Endothelial cell of umbilical vein (primary cell): ENCODE measurements around the gene FURIN. TPM values are rescaled to one million over a fixed set of nuclear protein-coding genes. Genes with fewer than 3 reads are reported as not detected.

Source experiments
- BruUV-seq: library from RNA; stranded (reverse); fragments of 400-500 nt; replicated peaks from 2 replicates; lab custom pipeline; 2021; lab: Mats Ljungman, UMichigan
- CTCF ChIA-PET: fragments of 300-600, 350-600 bp; sonication (Branson Sonifier 250); formaldehyde crosslinking; loops from one replicate; lab custom pipeline; 2021; ENCODE audit warnings: antibody characterized with exemption, inconsistent platforms; lab: Charles Lee
- POLR2A ChIA-PET: fragments of 300-600, 350-600 bp; sonication (Branson Sonifier 250); formaldehyde crosslinking; loops from one replicate; lab custom pipeline; 2021; ENCODE audit warnings: antibody characterized with exemption, inconsistent platforms; lab: Charles Lee
- DNase-seq: peaks from one replicate; pipeline ENCODE4 v3.0.0-alpha.2; 2011; ENCODE audit warnings: low read depth, low spot score
- FAIRE-seq: peaks from 2 replicates; lab custom pipeline; 2011; peaks lifted over from hg19 to GRCh38; lab: Jason Lieb, UNC
- H2AFZ ChIP-seq: 2 replicates; pipeline ENCODE4 v1.6.0; 2012; ENCODE audit warnings: low read depth, low read length, control low read depth, inconsistent platforms
- H3K27ac ChIP-seq: 2 replicates; pipeline ENCODE4 v1.5.1; 2011; ENCODE audit warnings: low read depth, mild to moderate bottlenecking, control low read depth, low read length, moderate library complexity; ENCODE audit not compliant: insufficient read depth
- H3K27me3 ChIP-seq, 2 experiments: 2 replicates each; pipeline versions ENCODE4 v1.6.0 to v1.6.1; 2011; ENCODE audit warnings: low read length in 2 of 2, mixed read lengths in 1 of 2; ENCODE audit not compliant: control insufficient read depth in 2 of 2, insufficient read depth in 2 of 2
- H3K36me3 ChIP-seq, 2 experiments: 2 replicates in 1 of 2; 3 replicates in 1 of 2; pipeline ENCODE4 v1.5.1; 2011; ENCODE audit warnings: low read length in 2 of 2, mild to moderate bottlenecking in 1 of 2, moderate library complexity in 1 of 2; ENCODE audit not compliant: control insufficient read depth in 2 of 2, insufficient read depth in 2 of 2; ENCODE audit errors: extremely low read depth in 1 of 2
- H3K4me1 ChIP-seq: 3 replicates; pipeline ENCODE4 v1.5.1; 2011; ENCODE audit warnings: mild to moderate bottlenecking, low read length; ENCODE audit not compliant: control insufficient read depth, insufficient read depth; ENCODE audit errors: extremely low read depth
- H3K4me2 ChIP-seq: 2 replicates; pipeline ENCODE4 v1.6.1; 2011; ENCODE audit warnings: low read length, control low read depth, mixed read lengths; ENCODE audit not compliant: insufficient read depth
- H3K4me3 ChIP-seq, 3 experiments: fragments of 200-600 bp in 1 of 3; sonication (generic), shearing (Covaris generic) in 1 of 3; replicated peaks in 1 of 3; 2 replicates each; pipeline ENCODE4 v1.5.1; 2011 to 2016; ENCODE audit warnings: control low read depth in 3 of 3, low read length in 3 of 3, mild to moderate bottlenecking in 2 of 3, inconsistent platforms in 1 of 3, low read depth in 1 of 3, moderate library complexity in 1 of 3; ENCODE audit not compliant: insufficient read depth in 1 of 3
- H3K79me2 ChIP-seq: 2 replicates; pipeline ENCODE4 v1.6.0; 2012; ENCODE audit warnings: low read length, inconsistent platforms; ENCODE audit not compliant: control insufficient read depth, insufficient read depth
- H3K9ac ChIP-seq: replicated peaks from 2 replicates; pipeline ENCODE3; 2011; ENCODE audit warnings: low read length, control low read depth; ENCODE audit not compliant: insufficient read depth; ENCODE audit errors: extremely low read depth
- H3K9me1 ChIP-seq: replicated peaks from 3 replicates; pipeline ENCODE4 v1.6.0; 2011; ENCODE audit warnings: mild to moderate bottlenecking, low read length; ENCODE audit not compliant: control insufficient read depth, insufficient read depth; ENCODE audit errors: extremely low read depth
- H3K9me3 ChIP-seq: replicated peaks from 2 replicates; pipeline ENCODE4 v1.5.1; 2012; ENCODE audit warnings: low read length, inconsistent platforms; ENCODE audit not compliant: control insufficient read depth, insufficient read depth
- H4K20me1 ChIP-seq: replicated peaks from 2 replicates; pipeline ENCODE3; 2011; ENCODE audit warnings: mild to moderate bottlenecking, low read length; ENCODE audit not compliant: control insufficient read depth, insufficient read depth; ENCODE audit errors: extremely low read depth
- EZH2 ChIP-seq: IDR thresholded peaks from 2 replicates; pipeline ENCODE4 v1.6.1; 2012; ENCODE audit warnings: borderline replicate concordance, low read depth, mild to moderate bottlenecking, moderate library complexity, low read length, inconsistent platforms; ENCODE audit not compliant: severe bottlenecking
- FOS ChIP-seq: IDR thresholded peaks from 2 replicates; pipeline ENCODE4 v1.6.1; 2011; ENCODE audit warnings: mild to moderate bottlenecking, low read length, moderate library complexity, borderline replicate concordance; ENCODE audit not compliant: insufficient read depth
- GATA2 ChIP-seq: IDR thresholded peaks from 2 replicates; pipeline ENCODE4 v1.7.0; 2011; ENCODE audit warnings: low read depth, mild to moderate bottlenecking, moderate library complexity, mixed read lengths, low read length; ENCODE audit not compliant: insufficient read length, insufficient read depth
- JUN ChIP-seq: IDR thresholded peaks from 2 replicates; pipeline ENCODE4 v1.6.1; 2011; ENCODE audit warnings: borderline replicate concordance, low read depth; ENCODE audit not compliant: insufficient read length, insufficient read depth
- MYC ChIP-seq: IDR thresholded peaks from one replicate; pipeline ENCODE4 v1.6.1; 2011; ENCODE audit warnings: mild to moderate bottlenecking, low read depth, low read length
- POLR2A ChIP-seq: IDR thresholded peaks from 2 replicates; pipeline ENCODE4 v1.6.1; 2012; ENCODE audit warnings: low read depth, mild to moderate bottlenecking, control low read depth, low read length
- POLR2AphosphoS5 ChIP-seq: IDR thresholded peaks from 2 replicates; pipeline ENCODE4 v1.6.1; 2012; ENCODE audit warnings: low read depth, mild to moderate bottlenecking, control low read depth, low read length, moderate library complexity; ENCODE audit not compliant: insufficient read depth
- dilution Hi-C: fragments of 300-500 bp; cut with MboI; formaldehyde crosslinking; loops from one replicate; pipeline ENCODE4 v1.15.0; 2019; ENCODE audit warnings: low sequenced_read_pairs; ENCODE audit not compliant: extremely low pct_ligation_motif_present
- intact Hi-C: fragments of 100-400 bp; cut with micrococcal nuclease; formaldehyde crosslinking; loops from one replicate; pipeline ENCODE4 v1.10.0; 2022
- polyA plus RNA-seq, 4 experiments: library from polyadenylated mRNA; depleted of rRNA in 3 of 4; stranded (reverse) in 3 of 4; unstranded in 1 of 4; fragments of >200 nt; gene quantifications; 2 replicates each; pipeline versions ENCODE4 v1.2.1 to v1.2.3, GENCODE V29; 2011 to 2012; ENCODE audit warnings: missing spikeins in 1 of 4
- total RNA-seq: library from RNA; stranded (reverse); gene quantifications from 2 replicates; pipeline ENCODE4 v1.2.3, GENCODE V29; 2021
- TF ChIP-seq, protein P1 (sequence below), 2 donors: IDR thresholded peaks; 1 replicate in 1 of 2; 2 replicates in 1 of 2; pipeline ENCODE4 v1.5.1; 2011; ENCODE audit warnings: low read length in 2 of 2, mild to moderate bottlenecking in 2 of 2, moderate library complexity in 2 of 2, control low read depth in 1 of 2, inconsistent platforms in 1 of 2, low read depth in 1 of 2; ENCODE audit not compliant: insufficient read depth in 1 of 2; ENCODE audit errors: extremely low read depth in 1 of 2
- TF ChIP-seq, protein P2 (sequence below): IDR thresholded peaks from 2 replicates; pipeline ENCODE4 v1.6.1; 2011; ENCODE audit not compliant: insufficient read depth, insufficient read length

The FURIN gene
- total and polyA plus RNA-seq, 2 donors (not counting 3 experiments of a cell fraction or from before 2014, with no cell fraction given) = 77.4 to 131 TPM

DNA sequence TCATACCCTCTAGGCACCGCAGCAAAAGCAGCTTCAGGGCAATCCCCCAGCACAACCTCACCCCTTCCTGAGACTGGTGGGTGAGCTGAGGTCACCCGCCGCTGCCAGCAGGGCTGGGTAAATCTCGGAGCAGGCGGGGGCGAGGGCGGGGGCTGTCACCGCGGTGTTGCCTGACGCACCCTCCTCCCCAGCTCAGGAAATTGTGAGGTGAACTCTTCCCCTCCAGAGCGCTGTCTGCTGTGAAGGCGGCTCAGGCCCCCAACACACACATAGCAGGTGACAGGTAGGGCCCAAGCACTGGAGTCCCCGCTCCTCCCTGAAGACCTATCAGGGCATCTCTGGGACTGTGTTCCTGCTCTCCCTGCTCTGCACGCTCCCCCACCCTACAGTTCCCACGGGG is 30.2 kb upstream of the FURIN start:
- no peak overlapping the region for H3K4me3 ChIP-seq
- no peaks in the 10 kb centered on the region for H3K79me2 ChIP-seq
- H3K9ac ChIP-seq = no peak overlapping the region
- BruUV-seq = no TSS peak
- no peak overlapping the region for H3K27ac ChIP-seq
- POLR2A ChIA-PET = no interaction called here
- no peaks in the 10 kb centered on the region for H3K9me1 ChIP-seq
- H3K9me3 ChIP-seq = no peaks in the 10 kb centered on the region
- DNase-seq = no peak
- no peak overlapping the region for H3K4me2 ChIP-seq
- H3K36me3 ChIP-seq = no peaks in the 10 kb centered on the region
- FAIRE-seq = no peak
- CTCF ChIA-PET = no interaction called here
- no peaks in the 10 kb centered on the region for H3K27me3 ChIP-seq
- no peak overlapping the region for H2AFZ ChIP-seq
- peaks cover 3% of the 10 kb centered on the region for H3K4me1 ChIP-seq
- TF ChIP-seq MYC (no peak), GATA2 (no peak), EZH2 (no peak), POLR2AphosphoS5 (no peak), FOS (no peak), JUN (no peak), POLR2A (no peak)
- TF ChIP-seq, protein P1, sequence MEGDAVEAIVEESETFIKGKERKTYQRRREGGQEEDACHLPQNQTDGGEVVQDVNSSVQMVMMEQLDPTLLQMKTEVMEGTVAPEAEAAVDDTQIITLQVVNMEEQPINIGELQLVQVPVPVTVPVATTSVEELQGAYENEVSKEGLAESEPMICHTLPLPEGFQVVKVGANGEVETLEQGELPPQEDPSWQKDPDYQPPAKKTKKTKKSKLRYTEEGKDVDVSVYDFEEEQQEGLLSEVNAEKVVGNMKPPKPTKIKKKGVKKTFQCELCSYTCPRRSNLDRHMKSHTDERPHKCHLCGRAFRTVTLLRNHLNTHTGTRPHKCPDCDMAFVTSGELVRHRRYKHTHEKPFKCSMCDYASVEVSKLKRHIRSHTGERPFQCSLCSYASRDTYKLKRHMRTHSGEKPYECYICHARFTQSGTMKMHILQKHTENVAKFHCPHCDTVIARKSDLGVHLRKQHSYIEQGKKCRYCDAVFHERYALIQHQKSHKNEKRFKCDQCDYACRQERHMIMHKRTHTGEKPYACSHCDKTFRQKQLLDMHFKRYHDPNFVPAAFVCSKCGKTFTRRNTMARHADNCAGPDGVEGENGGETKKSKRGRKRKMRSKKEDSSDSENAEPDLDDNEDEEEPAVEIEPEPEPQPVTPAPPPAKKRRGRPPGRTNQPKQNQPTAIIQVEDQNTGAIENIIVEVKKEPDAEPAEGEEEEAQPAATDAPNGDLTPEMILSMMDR (IDR thresholded peaks at IDR 0.05; ENCODE audit: extremely low read depth in 1 of 2, insufficient read depth in 1 of 2, low read depth in 1 of 2, low read length in 2 of 2) = no peak
- TF ChIP-seq, protein P2, sequence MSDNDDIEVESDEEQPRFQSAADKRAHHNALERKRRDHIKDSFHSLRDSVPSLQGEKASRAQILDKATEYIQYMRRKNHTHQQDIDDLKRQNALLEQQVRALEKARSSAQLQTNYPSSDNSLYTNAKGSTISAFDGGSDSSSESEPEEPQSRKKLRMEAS = no peak
- dilution Hi-C loops = no loop called here
- intact Hi-C loops = no loop called here
- no peaks in the 10 kb centered on the region for H4K20me1 ChIP-seq
